GM12878 (cell line): ENCODE measurements around the gene P4HA2.

Experiments used
- BMI1 ChIP-seq: fragments of 450-650 bp; IDR thresholded peaks from 2 replicates; pipeline ENCODE4 v1.6.1; 2016; ENCODE audit warnings: mild to moderate bottlenecking, moderate library complexity, borderline replicate concordance
- CTCF ChIP-seq, 3 experiments: IDR thresholded peaks in 2 of 3; conservative IDR thresholded peaks in 1 of 3; 2 replicates each; pipeline ENCODE4 v1.5.1; 2011; ENCODE audit warnings: low read depth in 3 of 3, low read length in 3 of 3, mild to moderate bottlenecking in 3 of 3, control low read depth in 2 of 3, moderate library complexity in 2 of 3, inconsistent platforms in 1 of 3, mixed read lengths in 1 of 3; ENCODE audit not compliant: control insufficient read depth in 2 of 3, insufficient read depth in 1 of 3; ENCODE audit errors: extremely low read depth in 1 of 3
- DPF2 ChIP-seq: fragments of 450-650 bp; IDR thresholded peaks from 2 replicates; pipeline ENCODE4 v1.6.1; 2017; ENCODE audit warnings: mild to moderate bottlenecking
- FOXM1 ChIP-seq: IDR thresholded peaks from 2 replicates; pipeline ENCODE4 v1.6.1; 2012; ENCODE audit warnings: low read depth, mild to moderate bottlenecking, inconsistent platforms, low read length, moderate library complexity
- PAX8 ChIP-seq: fragments of 450-650 bp; IDR thresholded peaks from 2 replicates; pipeline ENCODE4 v1.6.1; 2017; ENCODE audit warnings: mild to moderate bottlenecking, moderate library complexity
- PKNOX1 ChIP-seq: fragments of 450-650 bp; IDR thresholded peaks from 2 replicates; pipeline ENCODE4 v1.6.1; 2016; ENCODE audit warnings: mild to moderate bottlenecking
- POLR2A ChIP-seq: IDR thresholded peaks from 2 replicates; pipeline ENCODE4 v1.6.1; 2011; ENCODE audit warnings: low read depth, mild to moderate bottlenecking, low read length
- POLR2AphosphoS5 ChIP-seq: IDR thresholded peaks from 2 replicates; pipeline ENCODE4 v1.6.1; 2011; ENCODE audit warnings: mild to moderate bottlenecking, low read length, inconsistent platforms
- SIN3A ChIP-seq: IDR thresholded peaks from 2 replicates; pipeline ENCODE4 v1.6.1; 2012; ENCODE audit warnings: low read depth, low read length, improper control_type of control experiment
- SMC3 ChIP-seq: IDR thresholded peaks from 2 replicates; pipeline ENCODE4 v1.6.1; 2011; ENCODE audit warnings: low read length, improper control_type of control experiment, borderline replicate concordance
- SP1 ChIP-seq: IDR thresholded peaks from one replicate; pipeline ENCODE4 v1.6.1; 2011; ENCODE audit warnings: low read depth, low read length
- ZBTB4 ChIP-seq: fragments of 450-650 bp; formaldehyde crosslinking; IDR thresholded peaks from 2 replicates; pipeline ENCODE4 v1.4.0; 2022; ENCODE audit warnings: mild to moderate bottlenecking, moderate library complexity

GRCh38 chr5:132271251-132272246 lies 43.9 kb upstream of the P4HA2 start:
- TF ChIP-seq ZBTB4 (CRISPR knock-in tag) (no peak), POLR2A (no peak), CTCF (IDR thresholded peaks at IDR 0.05 in 2 of 3, conservative IDR thresholded peaks at IDR 0.05 in 1 of 3; ENCODE audit: control insufficient read depth in 2 of 3, extremely low read depth in 1 of 3, insufficient read depth in 1 of 3, low read depth in 3 of 3, low read length in 3 of 3) (no peak; a peak in 1 of 6 replicates), SIN3A (no peak), FOXM1 (no peak), POLR2AphosphoS5 (no peak), PAX8 (no peak), SMC3 (no peak), PKNOX1 (no peak), DPF2 (no peak), SP1 (no peak), BMI1 (no peak)
